OCI-LY7 (cell line): ENCODE data around the gene UGT2B10.

ENCODE experiments used
- CTCF ChIP-seq: fragments of 200-600 bp; sonication (generic); conservative IDR thresholded peaks from 2 replicates; pipeline ENCODE4 v1.5.1; 2014; ENCODE audit warnings: mild to moderate bottlenecking, antibody characterized with exemption, low read length, moderate library complexity, mixed read lengths
- EZH2phosphoT487 ChIP-seq: fragments of 200-600 bp; sonication (generic); IDR thresholded peaks from 2 replicates; pipeline ENCODE4 v1.6.1; 2018; ENCODE audit warnings: low read depth, borderline replicate concordance, mild to moderate bottlenecking, mixed run types, antibody characterized with exemption, low read length, moderate library complexity, mixed read lengths

- TF ChIP-seq CTCF (no peak), EZH2phosphoT487 (no peak)
Measured at GRCh38 chr4:68864438-68865187, 48.8 kb downstream of the UGT2B10 start.
